Superior temporal gyrus (tissue), 1 donor: ENCODE results near the gene TRAF2.
A peak's percentile ranks its signal among the peaks of the same experiment; 100 is the strongest.

Experiments
- DNase-seq: peaks from one replicate; pipeline ENCODE4 v3.0.0-alpha.2; 2016; ENCODE audit errors: extremely low spot score

The TRAF2 gene

GRCh38 chr9:136949817-136950655 is 63.7 kb downstream of the TRAF2 start:
- peak; percentile 96 for DNase-seq

DNA sequence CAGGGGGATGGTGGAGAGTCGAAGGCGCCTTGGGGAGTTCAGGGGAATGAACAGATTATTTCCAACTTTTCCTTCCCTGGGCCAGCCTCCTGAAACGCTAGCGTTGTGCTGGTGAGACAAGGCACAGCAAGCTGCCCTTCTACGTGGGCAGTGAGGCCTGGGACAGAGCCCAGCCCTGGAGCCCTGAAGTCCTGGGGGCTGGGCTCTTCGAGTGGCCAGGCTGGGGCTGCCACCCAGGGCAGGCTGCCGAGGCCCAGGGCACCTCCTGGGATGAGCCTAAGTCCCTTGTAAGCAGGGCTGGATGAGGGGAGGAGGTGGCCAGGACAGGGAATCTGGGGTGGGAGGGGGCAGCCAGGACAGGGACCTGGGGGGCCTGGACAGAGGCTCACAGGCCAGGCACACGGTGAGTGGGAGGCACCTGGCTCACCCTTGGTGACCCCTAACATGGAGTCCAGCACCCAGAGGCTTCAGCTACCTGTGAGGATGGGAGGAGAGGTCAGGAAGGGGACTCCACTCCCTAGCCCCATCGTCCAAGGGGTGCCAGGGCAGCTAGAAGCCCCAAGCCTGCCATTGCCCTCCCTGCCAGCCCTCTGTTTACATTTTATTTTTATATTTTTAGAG is 64.5 kb downstream of the TRAF2 start:
- DNase-seq, result peak; percentile 21

- no peak for DNase-seq
Measured at GRCh38 chr9:136951541-136952320, 65.4 kb downstream of the TRAF2 start, which contains the start of gene LCN12. TSS of gene LCN12 (plus strand) at chr9:136952273. CDS start at chr9:136952328, 55 bp downstream.

- no peak for DNase-seq
Measured at GRCh38 chr9:136952321-136952850, 66.1 kb downstream of the TRAF2 start.

DNA sequence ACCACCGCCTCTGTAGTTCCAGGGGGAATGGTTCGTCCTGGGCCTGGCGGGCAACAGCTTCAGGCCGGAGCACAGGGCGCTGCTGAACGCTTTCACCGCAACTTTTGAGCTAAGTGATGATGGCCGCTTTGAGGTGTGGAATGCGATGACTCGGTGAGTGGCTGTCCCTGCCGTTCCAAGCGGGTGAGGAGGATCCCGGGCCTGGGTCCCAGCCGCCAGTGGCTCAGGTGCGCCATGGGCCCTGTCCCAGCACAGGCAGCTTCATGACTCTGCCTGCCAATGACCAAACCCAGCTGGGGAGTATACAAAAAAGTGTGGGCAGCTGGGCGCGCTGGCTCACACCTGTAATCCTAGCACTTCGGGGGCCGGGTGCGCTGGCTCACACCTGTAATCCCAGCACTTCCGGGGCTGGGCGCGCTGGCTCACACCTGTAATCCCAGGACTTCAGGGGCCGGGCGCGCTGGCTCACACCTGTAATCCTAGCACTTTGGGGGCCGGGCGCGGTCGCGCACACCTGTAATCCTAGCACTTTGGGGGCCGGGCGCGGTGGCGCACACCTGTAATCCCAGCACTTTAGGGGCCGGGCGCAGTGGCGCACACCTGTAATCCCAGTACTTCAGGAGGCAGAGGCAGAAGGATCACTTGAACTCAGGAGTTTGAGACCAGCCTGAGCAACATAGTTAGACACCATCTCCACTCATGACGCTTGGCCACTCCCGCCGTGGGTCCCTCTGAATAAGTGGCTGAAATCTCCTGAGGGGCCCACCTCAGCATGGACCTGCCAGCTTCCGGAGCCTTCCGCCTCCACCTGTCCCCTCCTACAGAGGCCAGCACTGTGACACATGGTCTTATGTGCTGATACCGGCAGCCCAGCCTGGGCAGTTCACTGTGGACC is 66.8 kb downstream of the TRAF2 start:
- DNase-seq, result no peak

DNA sequence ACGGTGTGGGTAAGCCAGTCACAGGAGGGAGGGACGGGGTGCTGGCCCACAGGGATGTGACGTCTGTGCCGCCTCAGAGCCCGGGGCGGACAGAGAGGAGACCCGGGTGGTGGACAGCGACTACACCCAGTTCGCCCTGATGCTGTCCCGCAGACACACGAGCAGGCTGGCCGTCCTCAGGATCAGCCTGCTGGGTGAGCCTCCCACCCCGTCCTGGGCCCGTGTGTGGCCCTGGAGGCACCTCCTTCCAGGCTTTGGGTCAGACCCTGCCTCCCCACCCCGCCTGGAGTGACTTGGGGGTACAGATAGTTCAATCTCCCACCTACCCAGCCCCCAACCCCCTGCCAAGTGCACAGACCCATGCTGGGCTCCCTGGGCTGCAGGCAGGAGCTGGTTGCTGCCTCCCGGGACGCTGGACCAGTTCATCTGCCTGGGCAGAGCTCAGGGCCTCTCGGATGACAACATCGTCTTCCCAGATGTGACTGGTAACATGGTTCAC is 67.5 kb downstream of the TRAF2 start:
- no peak for DNase-seq

- DNase-seq, result no peak
Measured at GRCh38 chr9:136954270-136955083, 68.2 kb downstream of the TRAF2 start.

- DNase-seq, result no peak
Measured at GRCh38 chr9:136955202-136955942, 69.1 kb downstream of the TRAF2 start.

GRCh38 chr9:136955943-136956335 is 69.6 kb downstream of the TRAF2 start:
- DNase-seq, result no peak

DNA sequence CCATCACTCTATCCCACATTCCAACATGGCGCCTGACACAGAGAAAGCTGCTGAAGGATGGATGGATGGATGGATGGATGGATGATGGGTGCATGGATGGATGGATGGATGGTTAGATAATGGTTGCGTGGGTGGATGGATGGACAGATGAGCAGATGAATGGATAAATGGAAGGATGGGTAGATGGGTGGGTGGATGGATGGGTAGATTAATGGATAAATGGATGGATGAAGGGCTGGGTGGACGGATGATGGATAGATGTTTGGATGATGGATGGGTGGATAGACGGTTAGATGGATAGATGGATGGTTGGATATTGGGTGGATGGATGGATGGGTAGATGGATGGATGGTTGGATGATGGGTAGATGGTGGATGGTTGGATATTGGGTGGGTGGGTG is 70.3 kb downstream of the TRAF2 start:
- no peak for DNase-seq

- DNase-seq, result no peak
Measured at GRCh38 chr9:136957461-136957860, 71.1 kb downstream of the TRAF2 start.

DNA sequence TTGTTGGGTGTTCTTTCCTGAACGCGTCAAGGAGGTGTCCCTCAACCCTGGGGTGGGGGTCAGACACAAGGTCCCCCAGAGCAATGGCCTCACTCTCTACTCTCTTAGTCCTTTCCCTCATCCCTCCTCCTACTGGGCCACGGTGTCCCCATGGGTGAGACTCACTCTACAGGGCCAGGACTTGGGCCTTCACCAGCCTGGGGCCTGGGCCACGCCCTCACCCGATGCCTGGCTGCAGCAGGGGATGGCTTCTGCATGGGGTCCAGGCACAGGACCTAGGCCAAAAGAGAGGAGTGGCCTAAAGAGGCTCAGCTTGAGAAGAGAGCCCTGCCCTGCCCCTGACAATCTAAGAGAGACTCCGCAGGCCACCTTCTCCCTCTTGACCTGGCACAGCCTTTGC is 71.6 kb downstream of the TRAF2 start:
- no peak for DNase-seq

GRCh38 chr9:136958473-136958872 is 72.2 kb downstream of the TRAF2 start:
- no peak for DNase-seq

DNA sequence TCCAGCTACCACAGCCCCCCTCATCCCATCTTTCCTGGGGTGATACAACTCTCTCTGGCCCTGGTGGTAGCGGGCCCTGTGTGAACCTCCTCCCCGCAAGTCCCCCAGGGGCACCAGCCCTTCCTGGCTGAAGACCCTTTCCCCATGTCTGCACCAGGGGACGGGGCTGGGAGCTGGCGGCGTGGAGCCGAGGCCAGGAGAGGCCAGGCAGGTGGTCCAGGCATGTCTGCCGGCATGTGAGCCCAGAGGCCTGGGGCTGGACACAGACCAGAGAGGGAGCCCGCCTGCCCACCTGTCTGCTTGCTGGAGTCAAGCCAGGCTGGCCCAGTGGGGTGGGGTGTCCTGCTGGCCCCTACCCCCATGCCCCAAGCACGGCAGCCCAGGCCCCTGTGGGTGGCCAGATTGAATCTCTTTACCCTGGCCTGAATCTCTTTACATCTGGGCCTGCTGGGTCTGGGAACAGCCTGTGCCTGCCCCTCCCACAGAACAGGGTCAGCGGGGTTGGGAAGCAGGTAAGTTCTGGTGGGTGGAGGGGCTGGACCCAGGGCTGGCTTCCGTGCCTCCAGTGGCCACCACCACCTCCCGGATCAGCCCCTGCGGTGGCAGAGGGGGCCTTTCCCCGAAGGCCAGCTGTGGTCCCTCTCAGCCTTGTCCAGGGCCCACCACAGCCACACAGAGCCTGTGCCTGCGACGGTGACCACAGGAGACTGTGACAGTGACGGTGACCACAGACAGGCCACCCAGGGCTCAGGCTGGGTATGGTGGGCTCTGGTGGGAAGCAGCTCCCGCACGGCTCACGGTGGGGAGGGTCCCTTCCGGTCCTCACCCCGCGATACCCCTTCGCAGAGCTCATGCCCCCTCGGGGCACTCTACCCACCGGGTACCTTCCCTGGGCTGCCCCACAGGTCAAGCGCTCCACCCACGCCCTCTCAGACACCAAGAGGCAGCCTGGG is 72.9 kb downstream of the TRAF2 start:
- no peak for DNase-seq

GRCh38 chr9:136960212-136960937 is 74.1 kb downstream of the TRAF2 start:
- DNase-seq, result no peak

- no peak for DNase-seq
Measured at GRCh38 chr9:136960938-136961275, 74.6 kb downstream of the TRAF2 start.

GRCh38 chr9:136961279-136962065 is 75.2 kb downstream of the TRAF2 start:
- no peak for DNase-seq
